HepG2 (cell line): ENCODE results near the gene ACP1. TPM values are rescaled to one million over a fixed set of nuclear protein-coding genes. Genes with fewer than 3 reads are reported as not detected.

Source experiments
- AKNA ChIP-seq: sonication (generic); formaldehyde crosslinking; IDR thresholded peaks from 2 replicates; pipeline ENCODE4 v1.4.0; 2020; ENCODE audit warnings: missing genetic modification reagents, borderline replicate concordance
- MATR3 ChIP-seq: sonication (generic); formaldehyde crosslinking; IDR thresholded peaks from 2 replicates; pipeline ENCODE4 v1.4.0; 2020; ENCODE audit warnings: missing genetic modification reagents
- SAP130 ChIP-seq: IDR thresholded peaks from 2 replicates; pipeline ENCODE4 v1.6.1; 2016; ENCODE audit warnings: low read depth
- SOX5 ChIP-seq: IDR thresholded peaks from 2 replicates; pipeline ENCODE4 v1.6.1; 2016; ENCODE audit warnings: borderline replicate concordance
- TGIF2 ChIP-seq: IDR thresholded peaks from 2 replicates; pipeline ENCODE4 v1.6.1; 2016; ENCODE audit warnings: control low read depth, missing compliant biosample characterization
- ZHX1 ChIP-seq: sonication (generic); formaldehyde crosslinking; IDR thresholded peaks from 2 replicates; pipeline ENCODE4 v1.8.1; 2022; ENCODE audit warnings: low read depth, mild to moderate bottlenecking, missing genetic modification reagents
- ZNF510 ChIP-seq: sonication (generic); formaldehyde crosslinking; IDR thresholded peaks from 2 replicates; pipeline ENCODE4 v1.4.0; 2020; ENCODE audit warnings: low read depth, mild to moderate bottlenecking, missing genetic modification reagents
- ZNF792 ChIP-seq: IDR thresholded peaks from 2 replicates; pipeline ENCODE4 v1.6.1; 2016
- ZNF883 ChIP-seq: sonication (generic); formaldehyde crosslinking; IDR thresholded peaks from 2 replicates; pipeline ENCODE4 v1.5.1; 2020; ENCODE audit warnings: mild to moderate bottlenecking, missing genetic modification reagents; ENCODE audit errors: not compliant biosample characterization
- polyA plus RNA-seq, 8 experiments: library from polyadenylated mRNA; depleted of rRNA in 3 of 8; stranded (reverse) in 7 of 8; unstranded in 1 of 8; fragments of >200 nt; fragmentation: Illumina TruSeq in 4 of 8; extraction: Trizol in 4 of 8; gene quantifications; 2 replicates each; pipeline versions ENCODE4 v1.2.1 to v1.2.3, GENCODE V29; 2011 to 2016; ENCODE audit warnings: low read depth in 4 of 8, missing spikeins in 1 of 8, mixed read lengths in 1 of 8; ENCODE audit not compliant: insufficient read depth in 1 of 8
- total RNA-seq, 5 experiments: library from RNA; depleted of rRNA; stranded (reverse); fragments of >200 nt; fragmentation: Illumina TruSeq; extraction: Trizol; gene quantifications; 2 replicates each; pipeline ENCODE4 v1.2.3, GENCODE V29; 2016; ENCODE audit warnings: low read depth in 1 of 5
- TF ChIP-seq, protein P1 (sequence below): sonication (generic); formaldehyde crosslinking; IDR thresholded peaks from 2 replicates; pipeline ENCODE4 v1.4.0; 2020; ENCODE audit warnings: missing genetic modification reagents
- TF ChIP-seq, protein P2 (sequence below): sonication (generic); formaldehyde crosslinking; IDR thresholded peaks from 2 replicates; pipeline ENCODE4 v1.8.0; 2022; ENCODE audit warnings: missing genetic modification reagents, mild to moderate bottlenecking, borderline replicate concordance
- TF ChIP-seq, protein P3 (sequence below): sonication (generic); formaldehyde crosslinking; IDR thresholded peaks from 2 replicates; pipeline ENCODE4 v1.8.1; 2023; ENCODE audit warnings: mild to moderate bottlenecking, missing genetic modification reagents

ACP1 gene
- total and polyA plus RNA-seq, 2 of the 13 experiments (the other 11 are each of a cell fraction or from before 2014, with no cell fraction given), result 246 to 348 TPM

DNA sequence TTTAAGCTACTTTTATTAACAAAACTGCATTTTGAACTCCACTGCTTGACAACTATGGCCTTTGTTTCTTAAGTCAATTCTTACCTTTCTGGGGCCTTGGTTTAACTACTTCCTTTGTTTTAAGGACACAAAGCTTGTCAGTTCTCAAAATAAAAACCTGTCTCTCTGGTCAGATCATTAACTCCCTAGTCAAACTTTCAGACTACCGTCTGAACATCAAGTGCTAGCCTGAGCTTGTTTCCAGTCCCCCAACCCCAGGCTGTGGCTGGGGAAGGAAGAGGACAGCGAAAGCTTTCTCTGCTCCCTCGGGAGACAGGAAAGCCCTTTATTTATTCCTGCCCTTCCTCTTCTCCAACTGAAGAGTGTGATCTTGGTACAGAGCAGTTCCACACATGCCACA, 2.6 kb upstream of the ACP1 start (continued):
- TF ChIP-seq, protein P1, sequence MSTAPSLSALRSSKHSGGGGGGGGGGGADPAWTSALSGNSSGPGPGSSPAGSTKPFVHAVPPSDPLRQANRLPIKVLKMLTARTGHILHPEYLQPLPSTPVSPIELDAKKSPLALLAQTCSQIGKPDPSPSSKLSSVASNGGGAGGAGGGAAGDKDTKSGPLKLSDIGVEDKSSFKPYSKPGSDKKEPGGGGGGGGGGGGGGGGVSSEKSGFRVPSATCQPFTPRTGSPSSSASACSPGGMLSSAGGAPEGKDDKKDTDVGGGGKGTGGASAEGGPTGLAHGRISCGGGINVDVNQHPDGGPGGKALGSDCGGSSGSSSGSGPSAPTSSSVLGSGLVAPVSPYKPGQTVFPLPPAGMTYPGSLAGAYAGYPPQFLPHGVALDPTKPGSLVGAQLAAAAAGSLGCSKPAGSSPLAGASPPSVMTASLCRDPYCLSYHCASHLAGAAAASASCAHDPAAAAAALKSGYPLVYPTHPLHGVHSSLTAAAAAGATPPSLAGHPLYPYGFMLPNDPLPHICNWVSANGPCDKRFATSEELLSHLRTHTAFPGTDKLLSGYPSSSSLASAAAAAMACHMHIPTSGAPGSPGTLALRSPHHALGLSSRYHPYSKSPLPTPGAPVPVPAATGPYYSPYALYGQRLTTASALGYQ (CRISPR knock-in tag), result no peak
- TF ChIP-seq SAP130 (CRISPR knock-in tag), result peak; percentile 43
- peak; percentile 26 for TF ChIP-seq ZNF883 (CRISPR knock-in tag)
- TF ChIP-seq, protein P2, sequence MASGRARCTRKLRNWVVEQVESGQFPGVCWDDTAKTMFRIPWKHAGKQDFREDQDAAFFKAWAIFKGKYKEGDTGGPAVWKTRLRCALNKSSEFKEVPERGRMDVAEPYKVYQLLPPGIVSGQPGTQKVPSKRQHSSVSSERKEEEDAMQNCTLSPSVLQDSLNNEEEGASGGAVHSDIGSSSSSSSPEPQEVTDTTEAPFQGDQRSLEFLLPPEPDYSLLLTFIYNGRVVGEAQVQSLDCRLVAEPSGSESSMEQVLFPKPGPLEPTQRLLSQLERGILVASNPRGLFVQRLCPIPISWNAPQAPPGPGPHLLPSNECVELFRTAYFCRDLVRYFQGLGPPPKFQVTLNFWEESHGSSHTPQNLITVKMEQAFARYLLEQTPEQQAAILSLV (CRISPR knock-in tag), result no peak
- TF ChIP-seq, protein P3, sequence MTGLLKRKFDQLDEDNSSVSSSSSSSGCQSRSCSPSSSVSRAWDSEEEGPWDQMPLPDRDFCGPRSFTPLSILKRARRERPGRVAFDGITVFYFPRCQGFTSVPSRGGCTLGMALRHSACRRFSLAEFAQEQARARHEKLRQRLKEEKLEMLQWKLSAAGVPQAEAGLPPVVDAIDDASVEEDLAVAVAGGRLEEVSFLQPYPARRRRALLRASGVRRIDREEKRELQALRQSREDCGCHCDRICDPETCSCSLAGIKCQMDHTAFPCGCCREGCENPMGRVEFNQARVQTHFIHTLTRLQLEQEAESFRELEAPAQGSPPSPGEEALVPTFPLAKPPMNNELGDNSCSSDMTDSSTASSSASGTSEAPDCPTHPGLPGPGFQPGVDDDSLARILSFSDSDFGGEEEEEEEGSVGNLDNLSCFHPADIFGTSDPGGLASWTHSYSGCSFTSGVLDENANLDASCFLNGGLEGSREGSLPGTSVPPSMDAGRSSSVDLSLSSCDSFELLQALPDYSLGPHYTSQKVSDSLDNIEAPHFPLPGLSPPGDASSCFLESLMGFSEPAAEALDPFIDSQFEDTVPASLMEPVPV (CRISPR knock-in tag), result no peak
- TF ChIP-seq TGIF2 (CRISPR knock-in tag), result no peak
- no peak for TF ChIP-seq ZNF510 (CRISPR knock-in tag)
- TF ChIP-seq AKNA (CRISPR knock-in tag), result no peak
- TF ChIP-seq ZHX1 (CRISPR knock-in tag), result no peak
- TF ChIP-seq ZNF792 (CRISPR knock-in tag), result no peak
- TF ChIP-seq SOX5 (CRISPR knock-in tag), result peak; percentile 68; the same call in 1 of the 2 replicates
- no peak for TF ChIP-seq MATR3 (CRISPR knock-in tag)
